ENCODE results near the gene CALB2.

GRCh38 chr16:71436473-71436872, 78.0 kb downstream of the CALB2 start:
- TF ChIP-seq CTCF (optimal IDR thresholded peaks at IDR 0.05 in 1 of 3, IDR thresholded peaks at IDR 0.05 in 1 of 3, conservative IDR thresholded peaks at IDR 0.05 in 1 of 3; ENCODE audit: extremely low read depth in 1 of 3, insufficient read depth in 2 of 3, low read length in 3 of 3) (no peak), EZH2 (IDR thresholded peaks at IDR 0.05; ENCODE audit: low read length) (no peak)
